HepG2 (cell line): ENCODE data around the gene UBA6. TPM values are rescaled to one million over a fixed set of nuclear protein-coding genes. Genes with fewer than 3 reads are reported as not detected.

Experiments
- ATAC-seq: fragments of 200-7000 bp; cut with Tn5 transposase; 3 replicates; pipeline ENCODE4 v1.9.1; 2020; ENCODE audit warnings: mild to moderate bottlenecking, moderate library complexity
- BruUV-seq: library from RNA; stranded (reverse); fragments of 400-500 nt; replicated peaks from 2 replicates; lab custom pipeline; 2021; lab: Mats Ljungman, UMichigan
- CTCF ChIA-PET: fragments of 300-600 bp; formaldehyde crosslinking; extraction: SDS; loops from one replicate; lab custom pipeline; 2021; ENCODE audit warnings: low total read pairs, inconsistent platforms, low intra/inter-chr PET ratio; lab: Yijun Ruan, JAX
- POLR2A ChIA-PET: fragments of 350-600 bp; sonication (Branson Sonifier 250); formaldehyde crosslinking; loops from one replicate; lab custom pipeline; 2020; ENCODE audit warnings: antibody characterized with exemption, inconsistent platforms; lab: Yijun Ruan, JAX
- DNase-seq: peaks from one replicate; pipeline ENCODE4 v3.0.0-alpha.2; 2015; ENCODE audit warnings: low spot score
- FAIRE-seq: peaks from 3 replicates; lab custom pipeline; 2011; peaks lifted over from hg19 to GRCh38; lab: Jason Lieb, UNC
- H2AFZ ChIP-seq: one replicate; pipeline ENCODE4 v1.6.1; 2011; ENCODE audit warnings: low read length, inconsistent platforms
- H3K27ac ChIP-seq: fragments of 300-600 bp; 3 replicates; pipeline ENCODE4 v1.8.0; 2011; ENCODE audit warnings: mixed run types, mild to moderate bottlenecking, mixed read lengths, low read length, inconsistent platforms; ENCODE audit not compliant: insufficient read depth; ENCODE audit errors: extremely low read length
- H3K27me3 ChIP-seq, 2 experiments: fragments of 200-600 bp in 1 of 2; 2 replicates in 1 of 2; 3 replicates in 1 of 2; pipeline versions ENCODE4 v1.6.0 to v1.8.0; 2011; ENCODE audit warnings: low read length in 2 of 2, mild to moderate bottlenecking in 2 of 2, moderate library complexity in 2 of 2, inconsistent platforms in 1 of 2; ENCODE audit not compliant: insufficient read depth in 2 of 2, control insufficient read depth in 1 of 2
- H3K36me3 ChIP-seq, 2 experiments: fragments of 200-600 bp in 1 of 2; replicated peaks in 1 of 2; 2 replicates in 1 of 2; 3 replicates in 1 of 2; pipeline versions ENCODE4 v1.5.1 to v1.8.0; 2011; ENCODE audit warnings: low read length in 2 of 2, inconsistent platforms in 1 of 2; ENCODE audit not compliant: insufficient read depth in 2 of 2, control insufficient read depth in 1 of 2
- H3K4me1 ChIP-seq: 2 replicates; pipeline ENCODE4 v1.5.1; 2012; ENCODE audit warnings: low read length, inconsistent platforms; ENCODE audit not compliant: insufficient read depth
- H3K4me2 ChIP-seq: 2 replicates; pipeline ENCODE4 v1.6.0; 2011; ENCODE audit warnings: low read depth, low read length, inconsistent platforms
- H3K4me3 ChIP-seq, 3 experiments: fragments of 200-600 bp in 1 of 3; sonication (generic), shearing (Covaris generic) in 1 of 3; replicated peaks in 1 of 3; 2 replicates each; pipeline ENCODE4 v1.5.1; 2011 to 2016; ENCODE audit warnings: low read length in 3 of 3, inconsistent platforms in 2 of 3, low read depth in 2 of 3, mild to moderate bottlenecking in 2 of 3, control low read depth in 1 of 3, mixed read lengths in 1 of 3; ENCODE audit not compliant: insufficient read depth in 1 of 3
- H3K79me2 ChIP-seq: one replicate; pipeline ENCODE4 v1.6.1; 2011; ENCODE audit warnings: low read length, inconsistent platforms; ENCODE audit not compliant: insufficient read depth
- H3K9ac ChIP-seq: 2 replicates; pipeline ENCODE4 v1.6.0; 2011; ENCODE audit warnings: mild to moderate bottlenecking, low read depth, low read length, inconsistent platforms; ENCODE audit not compliant: insufficient read depth
- H3K9me3 ChIP-seq: 2 replicates; pipeline ENCODE4 v1.5.1; 2012; ENCODE audit warnings: mild to moderate bottlenecking, low read length
- H4K20me1 ChIP-seq: 2 replicates; pipeline ENCODE4 v1.6.0; 2011; ENCODE audit warnings: inconsistent platforms, mild to moderate bottlenecking, low read length, moderate library complexity; ENCODE audit not compliant: insufficient read depth
- GATA4 ChIP-seq: sonication (generic); IDR thresholded peaks from 2 replicates; pipeline ENCODE4 v1.6.1; 2016; ENCODE audit warnings: antibody characterized with exemption, low read depth, borderline replicate concordance
- GTF2F1 ChIP-seq: fragments of 150-350 bp; IDR thresholded peaks from 2 replicates; pipeline ENCODE4 v1.6.1; 2014; ENCODE audit warnings: low read length
- GTF3A ChIP-seq: sonication (generic); formaldehyde crosslinking; conservative IDR thresholded peaks from 2 replicates; pipeline ENCODE4 v1.4.0; 2020; ENCODE audit warnings: mild to moderate bottlenecking, missing genetic modification reagents
- HDAC2 ChIP-seq: sonication (generic); formaldehyde crosslinking; IDR thresholded peaks from 2 replicates; pipeline ENCODE4 v1.4.0; 2020; ENCODE audit warnings: missing genetic modification reagents
- HNRNPL ChIP-seq: fragments of 200-400 bp; formaldehyde crosslinking; IDR thresholded peaks from 2 replicates; pipeline ENCODE4 v1.6.1; 2017; ENCODE audit warnings: mild to moderate bottlenecking, low read depth, low read length
- MYNN ChIP-seq: sonication (generic); formaldehyde crosslinking; IDR thresholded peaks from 2 replicates; pipeline ENCODE4 v1.4.0; 2020; ENCODE audit warnings: mild to moderate bottlenecking, low read depth, missing genetic modification reagents
- SALL1 ChIP-seq: sonication (generic); formaldehyde crosslinking; IDR thresholded peaks from 2 replicates; pipeline ENCODE4 v1.8.0; 2022; ENCODE audit warnings: mild to moderate bottlenecking, missing genetic modification reagents
- SATB2 ChIP-seq: sonication (generic); formaldehyde crosslinking; IDR thresholded peaks from 2 replicates; pipeline ENCODE4 v1.5.0; 2020; ENCODE audit warnings: missing genetic modification reagents
- SP1 ChIP-seq, 2 experiments: fragments of 450-650 bp in 1 of 2; sonication (generic) in 1 of 2; formaldehyde crosslinking in 1 of 2; IDR thresholded peaks; 2 replicates each; pipeline versions ENCODE4 v1.4.0 to v1.6.1; 2016 to 2020; ENCODE audit warnings: missing genetic modification reagents in 1 of 2
- XRCC5 ChIP-seq: fragments of 200-400 bp; formaldehyde crosslinking; optimal IDR thresholded peaks from 2 replicates; pipeline ENCODE3; 2017; ENCODE audit warnings: mild to moderate bottlenecking, low read length
- ZBTB10 ChIP-seq: sonication (generic); formaldehyde crosslinking; IDR thresholded peaks from 2 replicates; pipeline ENCODE4 v1.4.0; 2020; ENCODE audit warnings: missing genetic modification reagents, borderline replicate concordance
- ZBTB46 ChIP-seq: sonication (generic); formaldehyde crosslinking; IDR thresholded peaks from 2 replicates; pipeline ENCODE4 v1.4.0; 2020; ENCODE audit warnings: mild to moderate bottlenecking, missing genetic modification reagents, borderline replicate concordance
- ZMYM4 ChIP-seq: sonication (generic); formaldehyde crosslinking; IDR thresholded peaks from 2 replicates; pipeline ENCODE4 v1.8.1; 2023; ENCODE audit warnings: mild to moderate bottlenecking, missing genetic modification reagents
- ZNF33A ChIP-seq: sonication (generic); formaldehyde crosslinking; IDR thresholded peaks from 2 replicates; pipeline ENCODE4 v1.5.1; 2020; ENCODE audit warnings: missing genetic modification reagents, mild to moderate bottlenecking, moderate library complexity, borderline replicate concordance
- ZNF562 ChIP-seq: sonication (generic); formaldehyde crosslinking; IDR thresholded peaks from 2 replicates; pipeline ENCODE4 v1.8.0; 2022; ENCODE audit warnings: missing genetic modification reagents, borderline replicate concordance
- ZNF574 ChIP-seq: sonication (generic); formaldehyde crosslinking; IDR thresholded peaks from 2 replicates; pipeline ENCODE4 v1.4.0; 2020; ENCODE audit warnings: missing genetic modification reagents
- ZNF619 ChIP-seq: sonication (generic); formaldehyde crosslinking; IDR thresholded peaks from 2 replicates; pipeline ENCODE4 v1.4.0; 2020; ENCODE audit warnings: mild to moderate bottlenecking, missing genetic modification reagents
- ZNF878 ChIP-seq: sonication (generic); formaldehyde crosslinking; IDR thresholded peaks from 2 replicates; pipeline ENCODE4 v1.8.1; 2023; ENCODE audit warnings: mild to moderate bottlenecking, missing genetic modification reagents, moderate library complexity
- ZSCAN25 ChIP-seq: sonication (generic); formaldehyde crosslinking; IDR thresholded peaks from 2 replicates; pipeline ENCODE4 v1.8.0; 2022; ENCODE audit warnings: mild to moderate bottlenecking, missing genetic modification reagents
- WGBS: methylation state at CpG from one replicate; pipeline ENCODE4 v1.1.6; 2017; ENCODE audit warnings: low lambda C conversion rate; 5-methylcytosine and 5-hydroxymethylcytosine counted together
- in situ Hi-C: cut with HindIII; loops from 2 replicates; pipeline ENCODE4 v1.10.0; 2017; ENCODE audit warnings: low pct_unique_long_range_greater_than_20kb; ENCODE audit not compliant: extremely low pct_ligation_motif_present
- intact Hi-C: fragments of 100-400 bp; cut with micrococcal nuclease; formaldehyde crosslinking; loops from one replicate; pipeline ENCODE4 v1.10.0; 2022; ENCODE audit not compliant: unreplicated experiment
- polyA plus RNA-seq, 8 experiments: library from polyadenylated mRNA; depleted of rRNA in 3 of 8; stranded (reverse) in 7 of 8; unstranded in 1 of 8; fragments of >200 nt; fragmentation: Illumina TruSeq in 4 of 8; extraction: Trizol in 4 of 8; gene quantifications; 2 replicates each; pipeline versions ENCODE4 v1.2.1 to v1.2.3, GENCODE V29; 2011 to 2016; ENCODE audit warnings: low read depth in 4 of 8, missing spikeins in 1 of 8, mixed read lengths in 1 of 8; ENCODE audit not compliant: insufficient read depth in 1 of 8
- total RNA-seq, 5 experiments: library from RNA; depleted of rRNA; stranded (reverse); fragments of >200 nt; fragmentation: Illumina TruSeq; extraction: Trizol; gene quantifications; 2 replicates each; pipeline ENCODE4 v1.2.3, GENCODE V29; 2016; ENCODE audit warnings: low read depth in 1 of 5

UBA6 gene
- total and polyA plus RNA-seq, 2 of the 13 experiments (the other 11 are each of a cell fraction or from before 2014, with no cell fraction given) = 33.3 to 75.4 TPM

GRCh38 chr4:67694662-67695061 is 6.3 kb downstream of the UBA6 start:
- in situ Hi-C loops (no loop called here), intact Hi-C loops (no loop called here)
- ChIA-PET CTCF (no interaction called here), POLR2A (no interaction called here)
- FAIRE-seq (no peak), DNase-seq (no peak), ATAC-seq (no peak)
- WGBS = 97% methylated on average over 3 of the region's 3 CpGs
- no peak for TF ChIP-seq ZMYM4 (CRISPR knock-in tag)
- TF ChIP-seq ZNF619 (CRISPR knock-in tag) = no peak
- no peak for TF ChIP-seq XRCC5
- no peak for TF ChIP-seq ZSCAN25 (CRISPR knock-in tag)
- no peak for TF ChIP-seq HNRNPL
- TF ChIP-seq SALL1 (CRISPR knock-in tag) = no peak
- TF ChIP-seq GATA4 = no peak
- TF ChIP-seq ZNF878 (CRISPR knock-in tag) = no peak
- no peak for TF ChIP-seq HDAC2
- TF ChIP-seq MYNN (CRISPR knock-in tag) = no peak
- TF ChIP-seq ZBTB10 (CRISPR knock-in tag) = no peak
- TF ChIP-seq GTF2F1 = no peak
- TF ChIP-seq SP1 (IDR thresholded peaks at IDR 0.05) = no peak
- TF ChIP-seq SP1 (CRISPR knock-in tag; IDR thresholded peaks at IDR 0.05) = no peak
- TF ChIP-seq ZNF574 (CRISPR knock-in tag) = no peak
- no peak for TF ChIP-seq GTF3A (CRISPR knock-in tag)
- no peak for TF ChIP-seq ZBTB46 (CRISPR knock-in tag)
- TF ChIP-seq ZNF33A (CRISPR knock-in tag) = no peak
- TF ChIP-seq SATB2 (CRISPR knock-in tag) = no peak
- no peak for TF ChIP-seq ZNF562 (CRISPR knock-in tag)
- H3K9ac ChIP-seq = no peak overlapping the region
- H3K27me3 ChIP-seq = no peaks in the 10 kb centered on the region
- H3K36me3 ChIP-seq = peaks cover 3 to 48% of the 10 kb centered on the region in 2 experiments
- BruUV-seq = no TSS peak
- H2AFZ ChIP-seq = no peak overlapping the region
- H3K9me3 ChIP-seq = no peaks in the 10 kb centered on the region
- H3K4me2 ChIP-seq = no peak overlapping the region
- H3K79me2 ChIP-seq = peaks cover 61% of the 10 kb centered on the region
- peaks cover 5% of the 10 kb centered on the region; the same call in 1 of the 2 replicates for H4K20me1 ChIP-seq
- H3K27ac ChIP-seq = no peak overlapping the region
- H3K4me1 ChIP-seq = peaks cover 29% of the 10 kb centered on the region
- no peak overlapping the region for H3K4me3 ChIP-seq
